ENCODE measurements around the gene IQCN. TPM values are rescaled to one million over a fixed set of nuclear protein-coding genes. Genes with fewer than 3 reads are reported as not detected.

Gene IQCN, protein sequence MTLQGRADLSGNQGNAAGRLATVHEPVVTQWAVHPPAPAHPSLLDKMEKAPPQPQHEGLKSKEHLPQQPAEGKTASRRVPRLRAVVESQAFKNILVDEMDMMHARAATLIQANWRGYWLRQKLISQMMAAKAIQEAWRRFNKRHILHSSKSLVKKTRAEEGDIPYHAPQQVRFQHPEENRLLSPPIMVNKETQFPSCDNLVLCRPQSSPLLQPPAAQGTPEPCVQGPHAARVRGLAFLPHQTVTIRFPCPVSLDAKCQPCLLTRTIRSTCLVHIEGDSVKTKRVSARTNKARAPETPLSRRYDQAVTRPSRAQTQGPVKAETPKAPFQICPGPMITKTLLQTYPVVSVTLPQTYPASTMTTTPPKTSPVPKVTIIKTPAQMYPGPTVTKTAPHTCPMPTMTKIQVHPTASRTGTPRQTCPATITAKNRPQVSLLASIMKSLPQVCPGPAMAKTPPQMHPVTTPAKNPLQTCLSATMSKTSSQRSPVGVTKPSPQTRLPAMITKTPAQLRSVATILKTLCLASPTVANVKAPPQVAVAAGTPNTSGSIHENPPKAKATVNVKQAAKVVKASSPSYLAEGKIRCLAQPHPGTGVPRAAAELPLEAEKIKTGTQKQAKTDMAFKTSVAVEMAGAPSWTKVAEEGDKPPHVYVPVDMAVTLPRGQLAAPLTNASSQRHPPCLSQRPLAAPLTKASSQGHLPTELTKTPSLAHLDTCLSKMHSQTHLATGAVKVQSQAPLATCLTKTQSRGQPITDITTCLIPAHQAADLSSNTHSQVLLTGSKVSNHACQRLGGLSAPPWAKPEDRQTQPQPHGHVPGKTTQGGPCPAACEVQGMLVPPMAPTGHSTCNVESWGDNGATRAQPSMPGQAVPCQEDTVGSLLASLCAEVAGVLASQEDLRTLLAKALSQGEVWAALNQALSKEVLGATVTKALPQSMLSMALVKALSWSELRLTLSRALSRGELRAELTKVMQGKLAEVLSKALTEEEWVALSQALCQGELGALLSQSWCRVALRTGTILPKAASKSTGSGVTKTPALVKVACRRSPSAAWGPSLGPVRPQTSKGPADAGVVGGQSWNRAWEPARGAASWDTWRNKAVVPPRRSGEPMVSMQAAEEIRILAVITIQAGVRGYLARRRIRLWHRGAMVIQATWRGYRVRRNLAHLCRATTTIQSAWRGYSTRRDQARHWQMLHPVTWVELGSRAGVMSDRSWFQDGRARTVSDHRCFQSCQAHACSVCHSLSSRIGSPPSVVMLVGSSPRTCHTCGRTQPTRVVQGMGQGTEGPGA (N-terminal part only)
- total RNA-seq, result 0.30 and 0.32 TPM in 2 replicates

GRCh38 chr19:18274219-18274780 lies at the start of gene IQCN:
IQCN (minus strand) TSS chr19:18274452; CDS start chr19:18269478, 4,974 bp downstream.

GRCh38 chr19:18322759-18323460 lies 48.7 kb upstream of the IQCN start, which contains the start of gene LSM4:
LSM4 (minus strand) TSS chr19:18323076; CDS start chr19:18323020, 56 bp downstream.

GRCh38 chr19:18281082-18282020 lies 7.1 kb upstream of the IQCN start, which contains the start of gene JUND:
JUND (minus strand) TSS chr19:18281622; CDS start chr19:18281484, 138 bp downstream.

DNA sequence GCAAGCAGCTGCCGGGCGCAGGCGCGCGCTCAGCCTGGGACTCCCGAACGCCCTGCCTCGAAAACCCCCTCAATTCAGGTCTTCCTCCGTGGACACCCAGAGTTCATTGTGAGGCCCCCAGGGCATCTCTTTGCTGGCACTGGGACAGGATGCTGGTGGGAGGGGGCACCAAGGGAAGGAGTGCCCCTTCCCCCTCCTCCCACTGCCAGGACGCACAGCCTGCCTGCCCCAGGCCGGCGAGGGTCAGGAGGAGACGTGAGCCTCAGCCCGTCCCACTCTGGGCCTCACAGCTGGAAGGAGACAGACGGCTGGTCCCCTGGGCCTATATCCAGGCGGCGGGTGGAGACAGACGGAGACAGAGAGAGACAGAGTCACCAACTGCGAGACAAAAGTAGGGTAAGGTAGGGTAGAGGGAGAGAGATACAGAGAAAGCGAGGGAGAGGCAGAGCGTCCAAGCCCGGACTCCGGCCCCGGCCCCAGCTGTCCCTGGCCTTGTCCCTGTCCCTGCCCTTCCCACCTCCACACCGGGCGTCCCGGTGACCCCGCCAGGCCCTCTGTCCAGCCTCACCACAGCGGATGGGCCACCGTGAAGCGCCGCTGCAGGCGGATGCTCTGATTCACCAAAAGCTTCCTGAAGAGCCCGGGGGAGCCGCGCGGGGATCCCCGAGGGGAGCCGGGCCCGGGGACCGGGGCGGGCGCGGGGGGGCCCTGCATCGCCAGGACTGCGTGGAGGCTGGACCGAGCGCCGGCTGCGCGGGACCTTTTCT lies 48.4 kb downstream of the IQCN start, which contains the start of gene PDE4C:
Gene PDE4C, minus strand, starts transcription at position 737 of the 767 bp plus-strand sequence. Its CDS starts 23 bp downstream, at position 714.

Other genes with a start within 250 kb of the IQCN start
- gene IL12RB1, start 187.5 kb downstream of the IQCN start, total RNA-seq, result under 0.01 and 0.09 TPM in 2 replicates
- gene MAST3, start 176.7 kb downstream of the IQCN start, total RNA-seq, result 4.5 and 5.9 TPM in 2 replicates
- gene PIK3R2, start 121.3 kb downstream of the IQCN start, total RNA-seq, result 21.7 and 53.9 TPM in 2 replicates
- 4.8 and 5.3 TPM in 2 replicates for gene IFI30, start 100.6 kb downstream of the IQCN start, total RNA-seq
- 13.2 and 19.6 TPM in 2 replicates for gene MPV17L2, start 81.2 kb downstream of the IQCN start, total RNA-seq
- 3.6 and 4.0 TPM in 2 replicates for gene RAB3A, start 70.4 kb downstream of the IQCN start, total RNA-seq
- 1.4 and 4.2 TPM in 2 replicates for gene PDE4C, start 48.0 kb downstream of the IQCN start, total RNA-seq
- gene JUND, start 7.2 kb upstream of the IQCN start, total RNA-seq, result 89.7 and 124 TPM in 2 replicates
- 77.5 and 130 TPM in 2 replicates for gene LSM4, start 48.6 kb upstream of the IQCN start, total RNA-seq
- 36.7 and 46.3 TPM in 2 replicates for gene PGPEP1, start 66.1 kb upstream of the IQCN start, total RNA-seq
- gene GDF15, start 111.7 kb upstream of the IQCN start, total RNA-seq, result 150 TPM in 2 replicates
- not detected in 2 replicates for gene LRRC25, start 123.2 kb upstream of the IQCN start, total RNA-seq
- gene SSBP4, start 144.9 kb upstream of the IQCN start, total RNA-seq, result 48.0 and 49.0 TPM in 2 replicates
- gene ISYNA1, start 163.7 kb upstream of the IQCN start, total RNA-seq, result 41.6 and 43.7 TPM in 2 replicates
- gene ELL, start 247.6 kb upstream of the IQCN start, total RNA-seq, result 13.1 and 14.3 TPM in 2 replicates

All from smooth muscle cell of the umbilical artery (primary cell).